ENCODE results near the gene AXIN2.

- no peak for TF ChIP-seq SIN3A (IDR thresholded peaks at IDR 0.05; ENCODE audit: borderline replicate concordance, insufficient read depth, low read depth, low read length)
- no peak for TF ChIP-seq TCF7L2 (IDR thresholded peaks at IDR 0.05; ENCODE audit: low read depth, low read length)
- TF ChIP-seq POLR2AphosphoS5 (IDR thresholded peaks at IDR 0.05; ENCODE audit: low read depth, low read length): no peak
- TF ChIP-seq CTCF (IDR thresholded peaks at IDR 0.05): no peak
- TF ChIP-seq, protein P1, sequence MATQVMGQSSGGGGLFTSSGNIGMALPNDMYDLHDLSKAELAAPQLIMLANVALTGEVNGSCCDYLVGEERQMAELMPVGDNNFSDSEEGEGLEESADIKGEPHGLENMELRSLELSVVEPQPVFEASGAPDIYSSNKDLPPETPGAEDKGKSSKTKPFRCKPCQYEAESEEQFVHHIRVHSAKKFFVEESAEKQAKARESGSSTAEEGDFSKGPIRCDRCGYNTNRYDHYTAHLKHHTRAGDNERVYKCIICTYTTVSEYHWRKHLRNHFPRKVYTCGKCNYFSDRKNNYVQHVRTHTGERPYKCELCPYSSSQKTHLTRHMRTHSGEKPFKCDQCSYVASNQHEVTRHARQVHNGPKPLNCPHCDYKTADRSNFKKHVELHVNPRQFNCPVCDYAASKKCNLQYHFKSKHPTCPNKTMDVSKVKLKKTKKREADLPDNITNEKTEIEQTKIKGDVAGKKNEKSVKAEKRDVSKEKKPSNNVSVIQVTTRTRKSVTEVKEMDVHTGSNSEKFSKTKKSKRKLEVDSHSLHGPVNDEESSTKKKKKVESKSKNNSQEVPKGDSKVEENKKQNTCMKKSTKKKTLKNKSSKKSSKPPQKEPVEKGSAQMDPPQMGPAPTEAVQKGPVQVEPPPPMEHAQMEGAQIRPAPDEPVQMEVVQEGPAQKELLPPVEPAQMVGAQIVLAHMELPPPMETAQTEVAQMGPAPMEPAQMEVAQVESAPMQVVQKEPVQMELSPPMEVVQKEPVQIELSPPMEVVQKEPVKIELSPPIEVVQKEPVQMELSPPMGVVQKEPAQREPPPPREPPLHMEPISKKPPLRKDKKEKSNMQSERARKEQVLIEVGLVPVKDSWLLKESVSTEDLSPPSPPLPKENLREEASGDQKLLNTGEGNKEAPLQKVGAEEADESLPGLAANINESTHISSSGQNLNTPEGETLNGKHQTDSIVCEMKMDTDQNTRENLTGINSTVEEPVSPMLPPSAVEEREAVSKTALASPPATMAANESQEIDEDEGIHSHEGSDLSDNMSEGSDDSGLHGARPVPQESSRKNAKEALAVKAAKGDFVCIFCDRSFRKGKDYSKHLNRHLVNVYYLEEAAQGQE (IDR thresholded peaks at IDR 0.05; ENCODE audit: insufficient read depth in 1 of 2, low read depth in 2 of 2, low read length in 1 of 2): no peak
Measured at GRCh38 chr17:65533056-65533745, 28.2 kb downstream of the AXIN2 start.
